Stimulated activated CD4-positive, alpha-beta T cell treated with anti-CD3 and anti-CD28 coated beads, TNF-alpha, amount 100 ng/mL, for 1 hour (primary cell): Measurements from ENCODE around the gene HOXD9.

Experiments used
- DNase-seq, 3 donors: peaks; one replicate each; pipeline ENCODE4 v3.0.0-alpha.2; 2020; ENCODE audit warnings: low read depth in 3 of 3, low spot score in 1 of 3

The HOXD9 gene

DNA sequence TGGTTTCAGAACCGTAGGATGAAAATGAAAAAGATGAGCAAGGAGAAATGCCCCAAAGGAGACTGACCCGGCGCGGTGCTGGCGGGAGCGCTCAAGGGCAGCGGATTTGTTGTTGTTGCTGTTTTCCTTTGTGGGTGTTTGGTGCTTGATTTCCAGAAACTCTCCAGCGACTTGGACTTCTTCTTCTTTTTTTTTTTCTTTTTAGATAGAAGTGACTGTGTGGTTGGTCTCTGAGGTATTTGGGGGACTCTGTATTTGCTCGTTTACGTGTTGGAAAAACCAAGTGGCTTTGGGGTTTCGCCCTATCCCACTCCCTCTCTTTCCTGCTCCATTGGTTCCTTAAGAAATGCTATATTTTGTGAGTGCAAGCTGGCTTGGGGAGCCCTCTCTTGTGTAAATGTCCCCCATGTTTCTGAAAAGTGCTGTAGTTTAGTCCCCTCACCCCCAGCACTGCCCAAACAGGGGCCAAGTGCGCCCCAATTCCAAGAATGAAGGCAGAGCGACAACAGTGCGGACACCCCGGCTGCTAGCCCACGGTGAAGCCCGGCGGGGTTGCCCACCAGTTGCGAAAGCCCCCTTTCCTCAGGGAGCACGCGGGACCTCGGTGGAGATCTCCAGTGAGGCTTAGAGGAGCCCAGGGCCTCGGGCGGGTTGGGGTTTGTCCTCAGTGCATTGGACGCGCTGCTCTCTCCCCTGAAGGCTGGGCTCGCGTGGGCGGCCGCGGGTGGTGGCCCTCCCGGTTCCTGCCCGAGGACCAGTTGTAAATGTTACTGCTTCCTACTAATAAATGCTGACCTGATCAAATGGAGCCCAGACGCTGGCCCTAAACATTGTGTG is 1.8 kb downstream of the HOXD9 start:
- no peak for DNase-seq

DNA sequence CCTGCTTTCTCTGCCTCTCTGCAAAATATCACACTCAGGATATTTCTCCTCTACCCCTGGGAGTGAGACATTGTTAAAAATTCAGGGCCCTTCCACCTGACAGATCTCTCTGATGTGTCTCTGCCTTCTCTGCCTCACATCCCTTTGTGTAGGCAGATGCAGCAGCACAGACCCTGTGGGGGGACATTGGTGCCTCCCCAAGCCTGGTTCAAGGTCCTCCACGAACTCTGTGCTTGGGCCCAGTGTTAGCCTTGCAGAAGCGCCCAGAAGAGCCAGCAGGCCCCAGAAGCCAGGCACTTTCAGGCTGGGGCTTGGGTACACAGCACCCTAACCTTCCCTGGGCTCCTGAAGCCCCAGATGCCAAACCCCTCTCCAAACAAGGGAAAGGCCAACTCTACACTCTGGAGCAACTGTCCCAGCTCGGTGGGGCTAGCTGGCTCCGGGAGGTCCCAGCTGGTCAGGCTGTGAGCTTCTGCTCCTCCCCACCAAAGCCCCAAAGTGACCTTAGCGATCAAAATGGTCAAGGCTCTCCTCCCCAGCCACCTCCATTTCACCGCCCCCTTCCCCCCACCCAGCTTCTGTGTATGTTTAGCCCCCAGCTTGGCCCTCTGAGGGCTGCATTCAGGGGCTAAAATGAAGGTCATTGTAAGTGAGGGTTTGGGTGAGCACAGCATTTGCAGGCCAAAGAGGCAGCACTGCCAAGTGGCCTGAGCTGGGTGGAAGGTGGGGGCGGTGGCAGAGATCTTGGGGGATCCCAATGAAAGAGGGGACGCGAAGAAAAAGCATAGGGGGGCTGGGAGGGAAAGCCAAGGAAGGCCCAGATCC is 2.6 kb downstream of the HOXD9 start:
- no peak for DNase-seq

GRCh38 chr2:176125772-176126054 is 3.2 kb downstream of the HOXD9 start:
- no peak for DNase-seq

DNA sequence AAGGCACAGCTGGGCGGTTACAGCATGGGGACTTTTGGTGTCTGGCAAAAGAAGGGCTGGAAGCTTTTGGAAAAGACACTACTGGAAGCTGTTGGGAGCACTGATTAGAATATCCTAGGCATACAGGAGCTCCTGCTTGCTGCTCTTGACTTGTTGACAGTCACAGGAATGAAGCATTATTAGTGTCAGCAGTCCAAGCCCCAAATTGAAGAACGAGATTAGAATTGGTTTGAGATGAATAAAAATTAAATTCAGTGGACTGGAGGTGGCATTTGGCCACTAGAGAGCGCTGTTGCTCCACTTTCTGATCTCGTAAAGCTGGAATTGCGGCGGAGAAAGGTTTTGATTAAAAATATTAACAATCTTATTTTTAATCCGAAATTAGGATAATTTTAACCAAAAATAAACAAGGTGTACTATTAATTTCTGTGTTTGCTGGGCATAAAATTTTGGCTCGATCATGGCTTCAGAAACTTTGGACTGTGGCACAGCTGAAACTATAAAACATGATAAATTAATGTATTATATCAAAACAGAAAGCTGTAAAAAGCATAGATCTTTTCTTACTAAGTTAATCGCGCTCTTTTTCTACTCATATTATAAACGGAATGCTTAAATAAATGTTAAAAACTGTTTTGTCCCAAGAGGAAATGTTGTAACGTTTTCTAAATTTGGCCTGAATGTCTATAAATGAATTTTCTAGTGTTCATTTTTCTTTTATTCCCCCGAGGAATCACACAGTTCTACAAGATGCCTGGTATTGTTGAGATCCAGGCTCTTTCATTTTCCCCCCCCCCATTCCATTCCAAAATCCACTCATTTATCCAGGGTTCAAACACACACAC is 4.6 kb downstream of the HOXD9 start:
- DNase-seq = peak; percentile 18 to 56 (median 45)

DNA sequence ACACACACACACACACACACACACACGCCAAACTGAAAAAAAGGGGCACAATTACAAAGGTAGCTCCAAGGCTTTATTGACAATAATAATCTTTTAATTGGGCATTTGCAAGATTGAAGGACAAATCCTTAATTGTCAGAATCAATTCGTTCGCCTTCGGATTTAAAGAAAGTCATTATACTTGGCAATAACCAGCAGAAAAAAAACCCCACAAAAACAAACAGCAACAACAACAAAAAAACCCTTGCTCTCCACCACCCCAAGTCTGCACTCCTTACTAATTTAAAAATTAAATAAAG is 5.2 kb downstream of the HOXD9 start:
- no peak for DNase-seq

DNA sequence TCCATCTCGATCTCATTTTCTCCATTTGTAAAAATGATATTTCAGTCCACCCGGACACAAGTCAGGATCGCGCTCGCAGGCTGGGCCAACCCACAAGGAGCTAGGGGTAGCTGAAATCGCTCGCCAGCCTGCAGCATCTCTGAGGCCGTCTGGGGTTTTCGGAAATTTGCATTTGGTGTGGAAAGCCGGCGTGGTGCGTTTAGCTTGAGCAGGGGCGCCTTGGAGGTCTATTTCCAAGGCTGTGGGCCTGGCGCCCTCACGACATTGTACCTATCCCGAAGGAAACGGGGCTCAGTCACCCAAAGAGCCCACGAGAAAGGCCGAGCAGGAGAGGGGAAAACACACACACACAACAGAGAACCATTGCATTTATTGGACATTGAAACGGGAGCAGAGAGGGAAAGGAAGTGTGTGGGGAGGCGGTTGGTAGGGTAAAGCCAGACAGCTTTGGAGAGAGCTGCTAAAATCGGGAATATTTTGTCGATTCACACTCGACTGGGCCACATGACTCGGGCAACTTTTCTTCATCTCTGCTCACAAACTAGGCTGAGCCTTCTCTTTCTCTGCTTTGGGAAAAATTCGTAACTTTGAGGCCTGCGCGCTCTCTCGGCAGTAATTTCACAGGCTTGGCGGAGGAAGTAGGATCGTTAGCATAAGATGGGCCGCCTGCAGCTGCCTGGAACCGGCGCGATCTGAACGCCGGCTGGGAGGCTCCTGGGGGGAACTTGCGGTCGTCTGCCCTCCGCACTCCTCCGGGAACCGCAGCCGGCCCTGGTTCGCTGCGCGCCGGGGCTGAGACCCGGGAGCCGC is 5.9 kb downstream of the HOXD9 start:
- no peak for DNase-seq

GRCh38 chr2:176128982-176129796 is 6.7 kb downstream of the HOXD9 start, which contains the start of gene HOXD8:
Gene HOXD8 (plus strand): TSS chr2:176129705. CDS start chr2:176130367, 662 bp downstream.
- DNase-seq = no peak

DNA sequence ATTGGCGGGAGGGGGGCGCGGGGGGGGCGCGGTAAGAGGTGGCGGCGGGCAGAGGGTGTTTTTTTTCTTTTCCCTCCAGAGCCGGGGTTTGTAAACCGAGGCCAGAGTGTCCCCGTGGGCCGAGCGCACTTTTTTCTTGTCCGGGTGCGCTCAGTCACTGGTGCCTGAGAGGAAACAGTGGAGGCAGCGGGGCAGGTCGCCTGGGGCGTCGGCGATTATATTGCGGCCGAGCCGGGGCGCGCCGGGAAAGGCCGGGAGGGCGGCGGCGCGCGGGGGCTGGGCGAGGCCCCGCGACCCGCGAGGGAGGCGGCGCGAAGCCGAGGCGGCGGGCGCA is 7.3 kb downstream of the HOXD9 start:
- no peak for DNase-seq

GRCh38 chr2:176130147-176130956 is 7.8 kb downstream of the HOXD9 start:
- DNase-seq = no peak

GRCh38 chr2:176130957-176131847 is 8.7 kb downstream of the HOXD9 start:
- no peak for DNase-seq

DNA sequence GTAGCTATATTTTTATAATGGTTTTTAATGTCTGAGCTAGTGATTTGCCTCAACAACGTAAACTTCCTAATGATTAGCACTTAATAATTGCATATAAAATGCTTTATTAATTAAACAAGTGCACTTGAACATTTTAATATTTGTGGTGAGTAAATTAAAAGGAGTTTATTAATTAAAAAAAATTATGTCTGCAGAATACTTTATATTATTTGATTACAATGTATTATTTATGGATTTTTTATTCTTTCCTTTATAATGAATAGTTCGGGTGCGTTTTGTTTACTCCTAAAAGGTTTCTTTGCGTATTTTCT is 9.3 kb downstream of the HOXD9 start:
- DNase-seq = no peak

GRCh38 chr2:176132205-176133171 is 10.0 kb downstream of the HOXD9 start:
- DNase-seq = no peak

DNA sequence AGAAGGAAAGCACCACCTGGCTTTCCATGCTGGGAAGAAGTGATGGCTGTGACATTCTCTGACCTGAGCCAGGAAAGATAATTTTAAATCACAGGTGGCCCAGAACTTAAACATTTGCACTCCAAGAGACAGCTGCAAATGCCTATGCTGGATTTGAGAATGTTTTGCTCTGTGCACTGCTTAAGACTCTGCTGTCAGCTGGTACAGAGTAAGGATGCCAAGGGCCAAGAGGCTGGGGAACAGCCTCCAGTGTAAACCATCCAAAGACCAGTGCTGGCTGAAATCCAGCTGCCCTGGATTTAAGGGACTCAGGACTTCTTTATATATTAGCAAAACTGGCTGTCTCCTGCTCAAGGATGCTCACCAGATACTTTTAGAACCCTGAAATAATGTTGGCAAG is 10.9 kb downstream of the HOXD9 start:
- no peak for DNase-seq

DNA sequence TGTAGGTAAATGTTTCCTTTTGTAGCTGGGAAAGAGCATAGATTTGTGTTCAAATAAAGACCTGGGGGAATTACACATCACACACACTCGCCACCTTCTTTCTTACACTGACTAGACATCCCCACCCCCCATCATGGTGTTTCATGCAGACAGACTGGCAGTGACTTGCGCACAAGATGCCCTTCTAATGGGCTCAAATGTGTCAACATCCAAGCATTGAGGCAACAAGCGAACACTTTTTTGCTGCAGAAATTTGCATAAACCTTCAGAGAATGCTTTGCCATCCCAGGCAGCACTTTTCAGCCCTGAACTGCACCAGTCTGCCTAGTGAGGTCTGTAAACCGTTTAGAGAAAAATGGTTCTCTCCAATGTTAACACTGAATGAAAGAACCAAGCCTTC is 11.5 kb downstream of the HOXD9 start:
- DNase-seq = no peak

GRCh38 chr2:176135035-176135440 is 12.5 kb downstream of the HOXD9 start:
- DNase-seq = no peak

DNA sequence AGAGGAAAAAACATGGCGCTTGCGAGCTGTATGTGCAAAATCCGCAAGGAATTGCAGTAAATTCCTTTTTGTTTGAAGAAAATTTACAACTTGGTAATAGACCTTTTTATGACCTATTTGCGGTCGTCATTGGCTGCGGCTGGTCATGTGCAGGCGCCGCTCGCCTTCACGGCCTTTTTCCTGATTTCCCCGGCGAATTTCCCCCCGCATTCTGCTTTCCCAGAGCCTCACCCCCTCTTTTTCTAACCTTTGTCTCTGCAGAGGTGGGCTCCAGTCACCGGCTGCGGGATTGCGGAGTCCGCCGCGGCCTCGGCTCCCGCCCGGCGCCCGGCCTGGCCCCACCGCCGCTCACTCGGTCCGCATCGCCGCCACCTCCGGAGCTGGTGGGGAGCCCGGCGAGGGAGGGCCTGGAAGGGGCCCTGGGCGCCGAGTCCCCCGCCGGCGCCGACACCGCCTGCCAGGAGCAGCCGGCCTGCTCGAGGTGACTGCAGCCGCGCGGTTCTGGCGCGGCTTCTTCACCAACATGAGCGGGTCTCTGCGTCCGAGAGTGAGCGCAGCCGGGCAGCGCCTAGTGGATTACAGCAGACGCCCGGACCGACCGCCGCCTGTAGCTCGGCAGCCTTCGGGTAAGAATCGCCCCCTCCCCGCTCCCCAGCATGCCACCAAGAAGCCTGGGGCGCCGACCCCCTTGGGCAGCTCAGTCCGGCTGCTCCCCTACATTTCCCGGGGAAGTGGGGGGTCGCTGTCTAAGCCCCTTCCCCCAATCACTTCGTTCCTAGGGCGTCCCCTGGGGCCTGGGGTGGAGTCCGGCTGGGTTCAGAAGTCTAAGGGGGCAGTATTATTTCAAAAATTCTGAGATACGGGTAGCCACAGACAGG is 14.1 kb downstream of the HOXD9 start:
- DNase-seq = no peak

DNA sequence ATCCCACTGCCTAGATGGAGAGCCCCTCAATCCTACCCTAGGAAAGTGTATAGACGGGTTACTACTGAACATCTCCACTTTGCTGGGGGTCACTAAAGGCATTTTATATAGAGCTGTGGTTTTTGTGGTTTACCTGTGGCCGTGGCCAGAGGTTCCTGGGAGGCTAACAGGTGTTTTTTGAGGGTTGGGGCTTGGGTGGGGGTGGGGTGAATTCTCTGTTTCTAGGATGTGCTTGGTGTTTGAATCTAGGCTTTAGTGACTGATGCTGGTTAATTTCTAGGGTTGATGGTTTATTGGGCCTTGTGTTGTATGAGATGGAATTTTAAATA is 14.7 kb downstream of the HOXD9 start:
- DNase-seq = no peak
